MCF 10A (cell line): Measurements from ENCODE around the gene GRIK5. TPM values are rescaled to one million over a fixed set of nuclear protein-coding genes. Genes with fewer than 3 reads are reported as not detected.

Experiments used
- BruUV-seq: library from RNA; stranded (reverse); fragments of 400-500 nt; replicated peaks from 2 replicates; lab custom pipeline; 2021; lab: Mats Ljungman, UMichigan
- CTCF ChIA-PET: fragments of 300-600 bp; sonication (Branson Sonifier 250); formaldehyde crosslinking; extraction: SDS; loops from one replicate; lab custom pipeline; 2021; ENCODE audit warnings: antibody characterized with exemption, inconsistent platforms; lab: Yijun Ruan, JAX
- POLR2A ChIA-PET: fragments of 300-600, 350-650 bp; sonication (Branson Sonifier 250); formaldehyde crosslinking; extraction: SDS; loops from one replicate; lab custom pipeline; 2020; ENCODE audit warnings: antibody characterized with exemption, inconsistent platforms; lab: Yijun Ruan, JAX
- DNase-seq: peaks from one replicate; pipeline ENCODE4 v3.0.0-alpha.2; 2018; ENCODE audit not compliant: unreplicated experiment
- H3K27ac Mint-ChIP-seq: one replicate; pipeline ENCODE4 v1.8.0; 2022; ENCODE audit warnings: mild to moderate bottlenecking, low read depth, mixed read lengths; ENCODE audit not compliant: unreplicated experiment
- H3K27me3 Mint-ChIP-seq: one replicate; pipeline ENCODE4 v1.8.0; 2022; ENCODE audit warnings: mixed read lengths; ENCODE audit not compliant: insufficient read depth, unreplicated experiment
- H3K36me3 Mint-ChIP-seq: one replicate; pipeline ENCODE4 v1.8.0; 2022; ENCODE audit warnings: mild to moderate bottlenecking, moderate library complexity, mixed read lengths; ENCODE audit not compliant: insufficient read depth, unreplicated experiment
- H3K4me1 Mint-ChIP-seq: one replicate; pipeline ENCODE4 v1.8.0; 2022; ENCODE audit warnings: mixed read lengths; ENCODE audit not compliant: insufficient read depth, unreplicated experiment
- H3K4me3 Mint-ChIP-seq: one replicate; pipeline ENCODE4 v1.8.0; 2022; ENCODE audit warnings: mild to moderate bottlenecking, moderate library complexity, mixed read lengths; ENCODE audit not compliant: unreplicated experiment
- H3K9me3 Mint-ChIP-seq: one replicate; pipeline ENCODE4 v1.8.0; 2022; ENCODE audit warnings: mixed read lengths; ENCODE audit not compliant: unreplicated experiment
- CTCF ChIP-seq: fragments of 200-600 bp; IDR thresholded peaks from one replicate; pipeline ENCODE4 v1.8.0; 2022; ENCODE audit warnings: antibody characterized with exemption, mild to moderate bottlenecking; ENCODE audit not compliant: unreplicated experiment
- intact Hi-C: fragments of 100-400 bp; cut with micrococcal nuclease; formaldehyde crosslinking; loops from 2 replicates; pipeline ENCODE4 v1.14.1; 2022
- total RNA-seq: library from RNA; stranded (reverse); gene quantifications from 2 replicates; pipeline ENCODE4 v1.2.3, GENCODE V29; 2022

GRIK5 gene
- total RNA-seq, 1 experiment from 2014 or later = 1.8 TPM

DNA sequence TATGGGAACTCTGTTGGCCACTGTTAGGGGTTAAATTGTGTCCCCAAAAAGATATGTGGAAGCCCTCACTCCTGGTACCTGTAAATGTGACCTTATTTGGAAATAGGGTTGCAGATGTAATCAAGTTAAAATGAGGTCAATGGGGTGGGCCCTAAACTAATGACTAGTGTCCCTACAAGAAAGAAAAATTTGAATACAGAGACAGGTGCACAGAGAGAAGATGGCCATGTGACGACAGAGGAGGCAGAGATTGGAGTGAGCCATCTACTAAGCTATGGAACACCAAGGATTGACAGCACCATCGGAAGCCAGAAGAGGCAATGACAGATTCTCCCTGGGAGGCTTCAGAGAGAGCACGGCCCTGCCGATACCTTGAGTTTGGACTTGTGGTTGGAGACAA is 45.7 kb upstream of the GRIK5 start:
- H3K27me3 Mint-ChIP-seq = no peaks in the 10 kb centered on the region
- ChIA-PET CTCF (interaction anchor here (0.5 to 2.5 kb wide), 6 partner anchors 9 to 164 kb away, joined by 3 to 13 read pairs (median 6); partner anchors contain the start of gene POU2F2), POLR2A (interaction anchor here (2.6 kb wide), 1 partner anchor 13 kb away, joined by 12 read pairs; no protein-coding TSS in a partner anchor)
- TF ChIP-seq CTCF = no peak
- H3K4me1 Mint-ChIP-seq = peaks cover 35% of the 10 kb centered on the region
- no peak overlapping the region for H3K4me3 Mint-ChIP-seq
- H3K9me3 Mint-ChIP-seq = peaks cover 6% of the 10 kb centered on the region
- intact Hi-C loops = no loop called here
- BruUV-seq = no TSS peak
- DNase-seq = no peak
- H3K27ac Mint-ChIP-seq = no peak overlapping the region
- no peaks in the 10 kb centered on the region for H3K36me3 Mint-ChIP-seq

DNA sequence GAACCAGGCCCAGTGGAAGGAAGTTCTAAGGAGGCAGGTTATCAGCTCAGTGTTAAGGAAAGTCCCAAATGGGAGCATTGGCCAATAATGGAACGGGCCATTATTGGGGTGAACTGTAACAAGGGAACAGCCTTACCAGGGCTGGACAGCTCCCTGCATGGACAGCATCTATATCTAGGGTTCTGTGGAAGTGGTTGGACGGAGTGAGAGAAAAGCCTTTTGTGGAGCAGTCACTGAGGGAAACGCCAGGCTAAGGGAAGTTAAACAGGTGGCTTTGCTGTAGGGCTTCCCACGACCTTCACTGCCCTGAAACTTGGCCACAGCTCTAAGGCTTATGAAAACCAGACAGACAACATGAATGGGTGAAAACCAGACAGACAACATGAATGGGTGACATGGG is 45.2 kb upstream of the GRIK5 start:
- DNase-seq = no peak
- BruUV-seq = no TSS peak
- TF ChIP-seq CTCF = no peak
- intact Hi-C loops = no loop called here
- Mint-ChIP-seq H3K36me3 (no peaks in the 10 kb centered on the region), H3K27me3 (no peaks in the 10 kb centered on the region), H3K4me1 (peaks cover 33% of the 10 kb centered on the region), H3K9me3 (peaks cover 7% of the 10 kb centered on the region), H3K4me3 (no peak overlapping the region), H3K27ac (no peak overlapping the region)
- CTCF ChIA-PET = interaction anchor here (0.5 to 2.5 kb wide), 10 partner anchors 10 to 553 kb away, joined by 3 to 13 read pairs (median 4); partner anchors contain the start of gene POU2F2
- POLR2A ChIA-PET = interaction anchor here (2.6 kb wide), 1 partner anchor 14 kb away, joined by 12 read pairs; no protein-coding TSS in a partner anchor

DNA sequence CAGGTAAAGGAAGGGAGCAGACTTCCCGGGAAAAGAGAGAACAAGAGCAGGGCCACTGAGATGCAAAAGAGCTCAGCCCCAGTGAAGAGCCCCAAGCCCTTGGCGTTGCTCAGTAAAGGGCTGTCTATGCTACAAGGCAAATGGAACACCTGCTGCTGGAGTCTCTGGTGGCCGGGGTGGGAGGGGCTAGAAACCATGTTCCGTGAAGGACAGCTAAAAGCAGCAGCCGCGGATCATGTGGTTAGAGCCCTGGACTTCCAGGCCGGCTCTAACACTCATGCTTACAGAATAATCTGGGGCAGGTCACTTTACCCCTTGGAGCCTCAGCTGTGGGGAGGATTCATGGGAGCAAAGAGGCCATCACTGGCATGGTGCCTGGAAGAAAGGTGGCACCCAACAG is 44.4 kb upstream of the GRIK5 start:
- BruUV-seq = no TSS peak
- Mint-ChIP-seq H3K4me1 (peaks cover 33% of the 10 kb centered on the region), H3K4me3 (peak overlapping the region; percentile 46), H3K9me3 (peaks cover 7% of the 10 kb centered on the region), H3K27me3 (no peaks in the 10 kb centered on the region), H3K27ac (peak overlapping the region; percentile 92), H3K36me3 (no peaks in the 10 kb centered on the region)
- CTCF ChIA-PET = interaction anchor here (0.6 to 2.5 kb wide), 12 partner anchors 10 to 552 kb away, joined by 3 to 13 read pairs (median 4); partner anchors contain the start of gene POU2F2
- intact Hi-C loops = no loop called here
- POLR2A ChIA-PET = interaction anchor here (2.6 kb wide), 1 partner anchor 15 kb away, joined by 12 read pairs; no protein-coding TSS in a partner anchor
- no peak for DNase-seq
- TF ChIP-seq CTCF = no peak

DNA sequence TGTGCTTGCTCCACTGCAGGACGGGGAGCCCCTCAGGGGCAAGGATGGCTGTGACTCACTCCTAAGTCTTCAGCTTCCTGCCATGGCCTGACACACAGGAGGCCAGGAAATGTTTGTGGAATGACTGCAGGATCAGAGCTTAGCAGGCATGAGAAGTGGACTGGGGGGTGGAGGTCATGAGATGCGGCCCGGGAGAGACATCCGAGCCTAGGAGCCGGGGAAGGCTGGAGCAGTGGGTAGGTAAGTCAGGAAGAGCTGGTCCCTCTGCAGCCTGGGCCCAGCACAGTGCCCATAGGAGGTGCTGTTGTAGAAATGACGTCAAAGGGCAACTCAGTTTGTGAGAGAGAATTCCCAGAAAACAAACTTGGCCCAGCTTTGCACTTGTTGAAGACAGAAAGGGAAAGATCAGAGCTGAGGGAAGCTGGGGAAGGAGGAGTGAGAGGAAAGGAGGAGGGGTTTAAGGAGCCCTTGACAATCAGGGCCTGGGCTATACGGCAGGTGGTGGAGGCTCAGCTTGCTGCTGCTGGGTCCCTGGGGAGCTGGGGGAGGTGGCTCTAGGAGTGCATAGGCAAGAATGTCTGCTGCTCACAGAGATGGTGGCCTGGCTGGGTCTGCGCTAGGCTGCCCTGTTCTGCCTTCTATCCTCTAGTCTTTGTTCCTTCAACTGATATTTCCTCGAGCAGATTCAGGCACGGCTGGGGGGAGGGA is 43.8 kb upstream of the GRIK5 start:
- intact Hi-C loops = no loop called here
- BruUV-seq = no TSS peak
- Mint-ChIP-seq H3K36me3 (no peaks in the 10 kb centered on the region), H3K27ac (peak overlapping the region; percentile 92), H3K9me3 (peaks cover 7% of the 10 kb centered on the region), H3K4me1 (peaks cover 33% of the 10 kb centered on the region), H3K4me3 (peak overlapping the region; percentile 46), H3K27me3 (no peaks in the 10 kb centered on the region)
- DNase-seq = peak; percentile 97
- CTCF ChIA-PET = interaction anchor here (0.6 to 2.5 kb wide), 16 partner anchors 11 to 1015 kb away, joined by 3 to 13 read pairs (median 3); no protein-coding TSS in a partner anchor
- peak; percentile 6 for TF ChIP-seq CTCF
- POLR2A ChIA-PET = interaction anchor here (0.5 to 2.6 kb wide), 10 partner anchors 11 to 230 kb away, joined by 3 to 12 read pairs (median 4); no protein-coding TSS in a partner anchor
